ENCODE data around the gene KCP. TPM values are rescaled to one million over a fixed set of nuclear protein-coding genes. Genes with fewer than 3 reads are reported as not detected.

KCP gene
- total and polyA plus RNA-seq, 10 of the 15 experiments (the other 5 are each of a cell fraction or from before 2014, with no cell fraction given): 0.05 to 7.8 (median 2.5) TPM

- RAD21 ChIA-PET (ENCODE audit: unreplicated experiment): interaction anchor here (1.1 kb wide), 1 partner anchor 184 kb away, joined by 5 read pairs; no protein-coding TSS in a partner anchor
- no peaks in the 10 kb centered on the region for H3K79me2 ChIP-seq (ENCODE audit: control insufficient read depth, insufficient read depth, low read length)
- H3K27me3 ChIP-seq (replicated peaks in 1 of 2; ENCODE audit: control insufficient read depth in 2 of 2, insufficient read depth in 2 of 2, low read length in 1 of 2): no peaks in the 10 kb centered on the region
- H3K4me3 ChIP-seq: no peak overlapping the region
- WGBS (ENCODE audit: insufficient coverage, insufficient replicate concordance, low lambda C conversion rate, missing lambda C conversion rate): 60% methylated on average over 5 of the region's 5 CpGs
- POLR2A ChIA-PET: no interaction called here
- in situ Hi-C loops (cut with MboI): loop anchor here (5.0 kb wide), 2 partner anchors 186 to 306 kb away; no protein-coding TSS in a partner anchor
- H3K9me3 ChIP-seq (replicated peaks; ENCODE audit: control insufficient read depth, insufficient read depth, low read length): no peaks in the 10 kb centered on the region
- intact Hi-C loops (cut with micrococcal nuclease; ENCODE audit: unreplicated experiment): no loop called here
- SMC1A ChIA-PET (ENCODE audit: uncharacterized antibody, unreplicated experiment): no interaction called here
- no peaks in the 10 kb centered on the region for H3K36me3 ChIP-seq (ENCODE audit: control insufficient read depth in 2 of 2, insufficient read depth in 2 of 2, low read length in 1 of 2)
- ATAC-seq (no peak), FAIRE-seq (no peak), DNase-seq (ENCODE audit: low read depth, low spot score) (no peak)
- no TSS peak for BruUV-seq (replicated peaks)
- TF ChIP-seq FOXK2 (IDR thresholded peaks at IDR 0.05) (no peak), MYC (IDR thresholded peaks at IDR 0.05; ENCODE audit: insufficient read depth, insufficient read length, insufficient replicate concordance, low read length, severe bottlenecking) (no peak), CBFB (IDR thresholded peaks at IDR 0.05; ENCODE audit: low read depth) (no peak), NKRF (conservative IDR thresholded peaks at IDR 0.05) (no peak)
- no peak overlapping the region for H3K4me2 ChIP-seq (ENCODE audit: control insufficient read depth, insufficient read depth)
- no peak overlapping the region for H3K9ac ChIP-seq (ENCODE audit: control insufficient read depth, insufficient read depth, low read length)
- H4K20me1 ChIP-seq (ENCODE audit: control insufficient read depth, insufficient read depth): no peaks in the 10 kb centered on the region
- peaks cover 7% of the 10 kb centered on the region for H3K4me1 ChIP-seq (ENCODE audit: control insufficient read depth, insufficient read depth, low read length)
- H2AFZ ChIP-seq (ENCODE audit: control insufficient read depth, low read depth, low read length): no peak overlapping the region
- CTCF ChIA-PET: interaction anchor here (1.8 kb wide), 1 partner anchor 41 kb away, joined by 4 read pairs; no protein-coding TSS in a partner anchor
- no peak overlapping the region for H3K27ac ChIP-seq (ENCODE audit: control insufficient read depth, insufficient read depth)
Observed at GRCh38 chr7:128906001-128906765, 4.3 kb downstream of the KCP start.

Data from GM12878 (cell line).